Liver (tissue), 9 donors: ENCODE data around the gene PXDN. TPM values are rescaled to one million over a fixed set of nuclear protein-coding genes. Genes with fewer than 3 reads are reported as not detected.

Source experiments
- DNase-seq: peaks from one replicate; pipeline ENCODE4 v3.0.0-alpha.2; 2017; ENCODE audit warnings: low spot score
- H3K27ac ChIP-seq, 2 donors: one replicate each; pipeline ENCODE4 v1.7.0; 2013; ENCODE audit warnings: inconsistent platforms in 2 of 2, low read length in 2 of 2, control low read depth in 1 of 2, low read depth in 1 of 2, mild to moderate bottlenecking in 1 of 2
- H3K27me3 ChIP-seq, 4 donors: one replicate each; pipeline versions ENCODE4 v1.6.1 to v1.7.0; 2013; ENCODE audit warnings: low read length in 3 of 4, inconsistent platforms in 1 of 4, mild to moderate bottlenecking in 1 of 4, moderate library complexity in 1 of 4; ENCODE audit not compliant: control insufficient read depth in 4 of 4, insufficient read depth in 4 of 4
- H3K36me3 ChIP-seq, 4 donors: one replicate each; pipeline versions ENCODE4 v1.6.1 to v1.7.0; 2013; ENCODE audit warnings: low read length in 3 of 4, mild to moderate bottlenecking in 3 of 4, low read depth in 1 of 4, moderate library complexity in 1 of 4; ENCODE audit not compliant: control insufficient read depth in 4 of 4, insufficient read depth in 3 of 4
- H3K4me1 ChIP-seq, 4 donors: one replicate each; pipeline versions ENCODE4 v1.6.1 to v1.7.0; 2013; ENCODE audit warnings: low read length in 3 of 4, mild to moderate bottlenecking in 3 of 4, moderate library complexity in 1 of 4; ENCODE audit not compliant: control insufficient read depth in 4 of 4, insufficient read depth in 4 of 4
- H3K4me3 ChIP-seq, 3 donors: one replicate each; pipeline versions ENCODE4 v1.6.1 to v1.7.0; 2013; ENCODE audit warnings: low read length in 3 of 3, control low read depth in 1 of 3, low read depth in 1 of 3, mild to moderate bottlenecking in 1 of 3
- H3K9ac ChIP-seq, 2 donors: one replicate each; pipeline ENCODE4 v1.7.0; 2013; ENCODE audit warnings: low read length in 2 of 2, mild to moderate bottlenecking in 2 of 2, moderate library complexity in 2 of 2, control low read depth in 1 of 2, low read depth in 1 of 2
- H3K9me3 ChIP-seq, 4 donors: one replicate each; pipeline versions ENCODE4 v1.6.1 to v1.7.0; 2013; ENCODE audit warnings: low read length in 3 of 4; ENCODE audit not compliant: control insufficient read depth in 4 of 4
- ATF3 ChIP-seq: IDR thresholded peaks from 2 replicates; pipeline ENCODE4 v1.6.1; 2016; ENCODE audit warnings: antibody characterized with exemption
- CTCF ChIP-seq: fragments of 150-350 bp; IDR thresholded peaks from 2 replicates; pipeline ENCODE4 v1.5.1; 2017; ENCODE audit warnings: improper control_type of control experiment, low read depth, low read length; ENCODE audit not compliant: missing input control
- EGR1 ChIP-seq, 2 donors: IDR thresholded peaks; 2 replicates each; pipeline ENCODE4 v1.6.1; 2016 to 2018; ENCODE audit warnings: antibody characterized with exemption in 2 of 2, low read depth in 2 of 2
- FOXA1 ChIP-seq: IDR thresholded peaks from 2 replicates; pipeline ENCODE4 v1.6.1; 2016; ENCODE audit warnings: antibody characterized with exemption
- FOXA2 ChIP-seq: IDR thresholded peaks from 2 replicates; pipeline ENCODE4 v1.6.1; 2016; ENCODE audit warnings: antibody characterized with exemption
- GABPA ChIP-seq, 2 donors: IDR thresholded peaks in 1 of 2; conservative IDR thresholded peaks in 1 of 2; 2 replicates each; pipeline ENCODE4 v1.6.1; 2016; ENCODE audit warnings: antibody characterized with exemption in 2 of 2, mild to moderate bottlenecking in 1 of 2, moderate library complexity in 1 of 2
- HNF4A ChIP-seq, 2 donors: conservative IDR thresholded peaks; 2 replicates each; pipeline ENCODE4 v1.6.1; 2016; ENCODE audit warnings: antibody characterized with exemption in 2 of 2, mild to moderate bottlenecking in 2 of 2
- HNF4G ChIP-seq: IDR thresholded peaks from 2 replicates; pipeline ENCODE4 v1.6.1; 2016; ENCODE audit warnings: antibody characterized with exemption
- JUND ChIP-seq, 2 donors: IDR thresholded peaks; 2 replicates each; pipeline ENCODE4 v1.6.1; 2016; ENCODE audit warnings: antibody characterized with exemption in 2 of 2
- MAX ChIP-seq: IDR thresholded peaks from 2 replicates; pipeline ENCODE4 v1.6.1; 2016; ENCODE audit warnings: antibody characterized with exemption
- NR2F2 ChIP-seq: IDR thresholded peaks from 2 replicates; pipeline ENCODE4 v1.6.1; 2016; ENCODE audit warnings: antibody characterized with exemption
- RAD21 ChIP-seq, 2 donors: IDR thresholded peaks; 2 replicates each; pipeline ENCODE4 v1.6.1; 2016; ENCODE audit warnings: antibody characterized with exemption in 2 of 2, mild to moderate bottlenecking in 2 of 2
- RXRA ChIP-seq, 2 donors: IDR thresholded peaks; 2 replicates each; pipeline ENCODE4 v1.6.1; 2017 to 2018; ENCODE audit warnings: antibody characterized with exemption in 2 of 2, mild to moderate bottlenecking in 1 of 2
- SP1 ChIP-seq: IDR thresholded peaks from 2 replicates; pipeline ENCODE4 v1.6.1; 2018; ENCODE audit warnings: antibody characterized with exemption, mild to moderate bottlenecking
- YY1 ChIP-seq: IDR thresholded peaks from 2 replicates; pipeline ENCODE4 v1.6.1; 2016; ENCODE audit warnings: antibody characterized with exemption, mild to moderate bottlenecking
- ZBTB33 ChIP-seq: IDR thresholded peaks from 2 replicates; pipeline ENCODE4 v1.6.1; 2016; ENCODE audit warnings: antibody characterized with exemption
- WGBS: extraction: QIAGEN DNeasy Blood & Tissue Kit; methylation state at CpG from one replicate; pipeline ENCODE4 v1.1.7; 2013; 5-methylcytosine and 5-hydroxymethylcytosine counted together
- polyA plus RNA-seq, 2 donors: library from polyadenylated mRNA; stranded (reverse) in 1 of 2; unstranded in 1 of 2; fragments of 200-250 nt in 1 of 2; fragments of >200 nt in 1 of 2; fragmentation: Nextera tagmentation in 1 of 2; extraction: Ambion mirVana in 1 of 2; gene quantifications; one replicate each; pipeline versions ENCODE4 v1.2.1 to v1.2.3, GENCODE V29; 2013 to 2015
- total RNA-seq, 2 donors: library from RNA; depleted of rRNA; stranded (reverse); fragments of >200 nt; gene quantifications; one replicate each; pipeline ENCODE4 v1.2.3, GENCODE V29; 2014
- donor health status: healthy.
- donor health status: healthy.
- donor health status: healthy.
- donor health status: healthy.
- donor health status: healthy.

PXDN gene
- total and polyA plus RNA-seq, 4 donors = 4.2 to 21.5 (median 16.9) TPM

- no peak for TF ChIP-seq ZBTB33
- no peak for TF ChIP-seq JUND (IDR thresholded peaks at IDR 0.05)
- no peak for TF ChIP-seq YY1
- TF ChIP-seq HNF4A (conservative IDR thresholded peaks at IDR 0.05) = no peak
- no peak for TF ChIP-seq CTCF
- no peak for TF ChIP-seq RAD21 (IDR thresholded peaks at IDR 0.05)
- TF ChIP-seq SP1 = no peak
- TF ChIP-seq HNF4G = no peak
- no peak for TF ChIP-seq GABPA (IDR thresholded peaks at IDR 0.05 in 1 of 2, conservative IDR thresholded peaks at IDR 0.05 in 1 of 2)
These were observed 136.2 kb downstream of the PXDN start (continued) for GRCh38 chr2:1607971-1608688.

GRCh38 chr2:1607236-1607920 is 136.9 kb downstream of the PXDN start:
- no peaks in the 10 kb centered on the region for H3K36me3 ChIP-seq
- H3K4me3 ChIP-seq = no peak overlapping the region
- WGBS = 84% methylated on average over 7 of the region's 7 CpGs
- H3K4me1 ChIP-seq = no peaks in the 10 kb centered on the region
- H3K27me3 ChIP-seq = peaks cover 0 to 5% (median 0%) of the 10 kb centered on the region in 4 donors
- TF ChIP-seq CTCF (no peak), MAX (no peak), FOXA1 (no peak), EGR1 (IDR thresholded peaks at IDR 0.05; ENCODE audit: low read depth in 2 of 2) (no peak), NR2F2 (no peak), HNF4A (conservative IDR thresholded peaks at IDR 0.05) (no peak), RXRA (IDR thresholded peaks at IDR 0.05) (no peak), YY1 (no peak), SP1 (no peak), ATF3 (no peak), FOXA2 (no peak), JUND (IDR thresholded peaks at IDR 0.05) (no peak)
- DNase-seq = no peak
- no peak overlapping the region for H3K9ac ChIP-seq
- H3K27ac ChIP-seq = no peak overlapping the region
- no peaks in the 10 kb centered on the region for H3K9me3 ChIP-seq
